Ectodermal cell (in vitro differentiated cells): ENCODE results near the gene FITM1. TPM values are rescaled to one million over a fixed set of nuclear protein-coding genes. Genes with fewer than 3 reads are reported as not detected.
A peak's percentile ranks its signal among the peaks of the same experiment; 100 is the strongest.

Source experiments
- H3K27ac ChIP-seq: 2 replicates; pipeline ENCODE4 v1.7.0; 2013; ENCODE audit warnings: mild to moderate bottlenecking, low read depth, low read length; ENCODE audit not compliant: insufficient read depth, poor library complexity, severe bottlenecking
- H3K27me3 ChIP-seq: 2 replicates; pipeline ENCODE4 v1.7.0; 2013; ENCODE audit warnings: mild to moderate bottlenecking, low read length; ENCODE audit not compliant: insufficient read depth, control insufficient read depth, poor library complexity, severe bottlenecking
- H3K36me3 ChIP-seq: one replicate; pipeline ENCODE4 v1.7.0; 2013; ENCODE audit warnings: low read length; ENCODE audit not compliant: control insufficient read depth, insufficient read depth
- H3K4me1 ChIP-seq: one replicate; pipeline ENCODE4 v1.7.0; 2013; ENCODE audit warnings: low read length; ENCODE audit not compliant: control insufficient read depth, insufficient read depth
- H3K4me3 ChIP-seq: 2 replicates; pipeline ENCODE4 v1.7.0; 2013; ENCODE audit warnings: low read depth, low read length, control low read depth; ENCODE audit not compliant: insufficient read depth
- H3K9me3 ChIP-seq: 2 replicates; pipeline ENCODE4 v1.7.0; 2013; ENCODE audit warnings: mild to moderate bottlenecking, low read length, moderate library complexity; ENCODE audit not compliant: control insufficient read depth
- WGBS, 2 experiments: methylation state at CpG; one replicate each; pipeline ENCODE4 v1.1.7; 2013; ENCODE audit warnings: missing lambda C conversion rate in 2 of 2; 5-methylcytosine and 5-hydroxymethylcytosine counted together
- polyA plus RNA-seq, 4 experiments: library from polyadenylated mRNA; stranded (reverse); fragments of 50-300 nt; gene quantifications; one replicate each; pipeline ENCODE4 v1.2.3, GENCODE V29; 2013

Gene FITM1
- 0.56 TPM for polyA plus RNA-seq (2013, experiment 1 of 4)
- polyA plus RNA-seq (2013, experiment 2 of 4), result 0.28 TPM
- not detected for polyA plus RNA-seq (2013, experiment 3 of 4)
- polyA plus RNA-seq (2013, experiment 4 of 4), result 0.32 TPM

- Histone ChIP-seq H3K4me1 (no peaks in the 10 kb centered on the region), H3K36me3 (no peaks in the 10 kb centered on the region), H3K4me3 (no peak within 1 kb of the TSS), H3K27me3 (peaks cover 4% of the 10 kb centered on the region), H3K9me3 (no peaks in the 10 kb centered on the region), H3K27ac (no peak within 1 kb of the TSS)
- WGBS, 2 experiments, result 92 to 95% methylated on average over 5 of the region's 5 CpGs
Measured at GRCh38 chr14:24130380-24130716, at the start of gene FITM1. Gene FITM1, plus strand, starts transcription at chr14:24130659. Its CDS starts 905 bp downstream, at chr14:24131564.

GRCh38 chr14:24080888-24081738, 49.3 kb upstream of the FITM1 start:
- WGBS, 2 experiments, result 0% methylated on average over 74 of the region's 74 CpGs
- Histone ChIP-seq H3K27ac (no peak overlapping the region), H3K9me3 (no peaks in the 10 kb centered on the region), H3K36me3 (no peaks in the 10 kb centered on the region), H3K4me3 (peak overlapping the region; percentile 51), H3K4me1 (peaks cover 33% of the 10 kb centered on the region), H3K27me3 (peaks cover 43% of the 10 kb centered on the region)

GRCh38 chr14:24081739-24082211, 48.7 kb upstream of the FITM1 start:
- Histone ChIP-seq H3K4me1 (peaks cover 33% of the 10 kb centered on the region), H3K36me3 (no peaks in the 10 kb centered on the region), H3K9me3 (no peaks in the 10 kb centered on the region), H3K27me3 (peaks cover 43% of the 10 kb centered on the region), H3K4me3 (peak overlapping the region; percentile 51), H3K27ac (no peak overlapping the region)
- 16 to 18% methylated on average over 26 of the region's 26 CpGs for WGBS, 2 experiments

GRCh38 chr14:24082411-24083080, 47.9 kb upstream of the FITM1 start:
- H3K27me3 ChIP-seq, result peaks cover 43% of the 10 kb centered on the region
- H3K27ac ChIP-seq, result no peak overlapping the region
- 80 to 87% methylated on average over 4 to 5 of the region's 5 CpGs for WGBS, 2 experiments

GRCh38 chr14:24083462-24083861, 47.0 kb upstream of the FITM1 start:
- Histone ChIP-seq H3K27me3 (peaks cover 43% of the 10 kb centered on the region), H3K36me3 (no peaks in the 10 kb centered on the region)

More at GRCh38 chr14:24082411-24083080, 47.9 kb upstream of the FITM1 start:
- Histone ChIP-seq H3K36me3 (no peaks in the 10 kb centered on the region), H3K4me3 (no peak overlapping the region), H3K9me3 (no peaks in the 10 kb centered on the region), H3K4me1 (peaks cover 33% of the 10 kb centered on the region)

GRCh38 chr14:24084440-24084839, 46.0 kb upstream of the FITM1 start:
- 89 to 92% methylated on average over 2 of the region's 2 CpGs for WGBS, 2 experiments
- H3K4me1 ChIP-seq, result peaks cover 20% of the 10 kb centered on the region
- no peaks in the 10 kb centered on the region for H3K36me3 ChIP-seq
- H3K9me3 ChIP-seq, result no peaks in the 10 kb centered on the region
- no peak overlapping the region for H3K4me3 ChIP-seq
- H3K27ac ChIP-seq, result no peak overlapping the region
- H3K27me3 ChIP-seq, result peaks cover 43% of the 10 kb centered on the region

More at GRCh38 chr14:24083462-24083861, 47.0 kb upstream of the FITM1 start:
- no peak overlapping the region for H3K27ac ChIP-seq
- 87 to 93% methylated on average over 3 of the region's 3 CpGs for WGBS, 2 experiments
- peaks cover 27% of the 10 kb centered on the region for H3K4me1 ChIP-seq
- H3K4me3 ChIP-seq, result no peak overlapping the region
- H3K9me3 ChIP-seq, result no peaks in the 10 kb centered on the region

- 91 to 93% methylated on average over 3 of the region's 3 CpGs for WGBS, 2 experiments
- H3K4me3 ChIP-seq, result no peak overlapping the region
- H3K9me3 ChIP-seq, result no peaks in the 10 kb centered on the region
- no peaks in the 10 kb centered on the region for H3K36me3 ChIP-seq
- peaks cover 41% of the 10 kb centered on the region for H3K27me3 ChIP-seq
- H3K27ac ChIP-seq, result no peak overlapping the region
- peaks cover 12% of the 10 kb centered on the region for H3K4me1 ChIP-seq
Measured at GRCh38 chr14:24085215-24085614, 45.2 kb upstream of the FITM1 start.

- H3K27ac ChIP-seq, result no peak overlapping the region
- WGBS, 2 experiments, result 41 to 45% methylated on average over 3 of the region's 3 CpGs
Measured at GRCh38 chr14:24086193-24086955, 44.1 kb upstream of the FITM1 start.

GRCh38 chr14:24087004-24087403, 43.5 kb upstream of the FITM1 start:
- Histone ChIP-seq H3K4me1 (peaks cover 4% of the 10 kb centered on the region), H3K9me3 (no peaks in the 10 kb centered on the region), H3K27ac (no peak overlapping the region), H3K27me3 (peaks cover 23% of the 10 kb centered on the region), H3K4me3 (no peak overlapping the region), H3K36me3 (no peaks in the 10 kb centered on the region)
- WGBS, 2 experiments, result 86 to 92% methylated on average over 1 of the region's 1 CpG

More at GRCh38 chr14:24086193-24086955, 44.1 kb upstream of the FITM1 start:
- H3K36me3 ChIP-seq, result no peaks in the 10 kb centered on the region
- peaks cover 30% of the 10 kb centered on the region for H3K27me3 ChIP-seq
- peaks cover 8% of the 10 kb centered on the region for H3K4me1 ChIP-seq
- no peak overlapping the region for H3K4me3 ChIP-seq
- no peaks in the 10 kb centered on the region for H3K9me3 ChIP-seq
